GM21717 (cell line): ENCODE data around the gene ZYG11B.
"Not testable (repeated sequence)": the region's sequence is repeated elsewhere in the genome, so short reads cannot be mapped to it uniquely, and the experiment has no call there.

ENCODE experiments used
- ATAC-seq: cut with Tn5 transposase; IDR thresholded peaks from one replicate; pipeline ENCODE4 v1.9.1; 2021; ENCODE audit warnings: mild to moderate bottlenecking, moderate library complexity; ENCODE audit not compliant: unreplicated experiment

Gene ZYG11B

DNA sequence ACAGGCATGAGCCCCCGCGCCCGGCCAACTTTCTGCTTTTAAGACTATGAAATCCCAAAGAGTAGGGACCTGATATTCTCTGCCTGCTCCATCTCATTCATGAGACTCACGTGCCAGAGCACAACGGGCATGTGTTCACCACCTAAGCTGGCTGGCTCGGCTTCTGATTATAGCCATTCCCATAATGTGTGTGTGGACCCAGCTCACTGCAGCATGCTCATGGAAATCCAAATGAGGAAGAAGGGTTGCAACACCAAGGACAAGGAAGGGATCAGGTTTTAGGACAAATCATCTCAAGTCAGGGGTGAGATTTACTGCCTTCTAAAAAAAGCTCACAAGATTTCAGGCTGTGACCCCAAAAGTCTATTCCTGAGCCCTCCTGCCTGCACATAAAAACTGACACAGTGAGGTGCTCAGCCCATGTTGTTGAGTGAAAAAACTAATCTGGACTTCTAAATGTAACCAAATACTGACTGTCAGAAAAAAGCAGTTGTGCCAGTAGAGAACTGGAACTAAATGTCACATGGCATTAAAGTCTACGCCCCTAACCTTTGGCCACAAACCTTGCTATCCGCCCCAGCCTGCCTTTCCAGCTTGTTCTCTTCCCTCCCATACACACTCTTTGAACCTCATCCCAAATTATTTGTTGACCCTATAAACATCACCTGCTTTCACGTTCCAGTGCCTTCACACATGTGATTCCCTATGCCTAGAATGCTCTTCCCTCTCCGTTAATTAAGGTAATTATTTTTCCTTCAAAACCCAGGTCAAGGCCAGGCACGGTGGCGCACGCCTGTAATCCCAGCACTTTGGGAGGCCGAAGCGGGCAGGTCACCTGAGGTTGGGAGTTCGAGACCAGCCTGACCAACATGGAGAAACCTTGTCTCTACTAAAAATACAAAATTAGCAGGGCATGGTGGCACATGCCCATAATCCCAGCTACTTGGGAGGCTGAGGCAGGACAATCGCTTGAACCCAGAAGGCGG, 19.0 kb upstream of the ZYG11B start:
- no peak for ATAC-seq

GRCh38 chr1:52707927-52708655, 18.2 kb upstream of the ZYG11B start:
- no peak for ATAC-seq

DNA sequence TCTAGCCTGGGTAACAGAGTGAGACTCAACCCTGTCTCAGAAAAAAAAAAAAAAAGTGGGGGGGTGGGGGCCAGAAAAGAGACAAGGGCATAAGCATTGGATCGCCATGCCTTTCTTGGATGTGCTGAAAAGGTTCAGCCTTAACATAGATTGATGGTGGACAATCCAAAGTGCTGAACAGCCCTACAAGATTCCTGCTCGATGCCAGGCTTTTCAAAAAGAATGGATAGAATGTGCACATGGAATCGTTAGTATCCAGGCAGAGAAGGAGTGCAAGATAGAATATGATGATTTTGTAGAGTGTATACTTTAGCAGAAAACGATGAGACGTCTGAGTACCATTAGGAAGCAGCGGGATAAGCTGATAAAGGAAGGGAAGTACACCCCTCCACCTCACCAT, 17.2 kb upstream of the ZYG11B start:
- no peak for ATAC-seq

DNA sequence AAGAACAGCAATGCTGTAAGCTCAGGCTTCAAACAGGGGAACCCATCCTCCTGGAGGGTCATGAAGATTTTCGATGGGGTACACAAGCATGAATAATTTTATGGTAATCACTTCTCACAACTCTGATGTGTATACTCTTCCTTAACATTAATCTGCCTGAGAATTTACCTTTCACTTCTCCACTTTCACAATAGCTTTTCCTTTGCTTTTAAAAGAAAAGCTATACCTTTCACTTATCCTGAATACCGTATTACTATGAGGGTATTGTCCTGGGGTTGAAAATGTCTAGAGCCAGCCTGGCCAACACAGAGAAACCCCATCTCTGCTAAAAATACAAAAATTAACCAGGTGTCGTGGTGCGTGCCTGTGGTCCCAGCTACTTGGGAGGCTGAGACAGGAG, 12.7 kb upstream of the ZYG11B start:
- no peak for ATAC-seq

GRCh38 chr1:52715296-52715695, 11.0 kb upstream of the ZYG11B start:
- ATAC-seq, result not testable (repeated sequence)

DNA sequence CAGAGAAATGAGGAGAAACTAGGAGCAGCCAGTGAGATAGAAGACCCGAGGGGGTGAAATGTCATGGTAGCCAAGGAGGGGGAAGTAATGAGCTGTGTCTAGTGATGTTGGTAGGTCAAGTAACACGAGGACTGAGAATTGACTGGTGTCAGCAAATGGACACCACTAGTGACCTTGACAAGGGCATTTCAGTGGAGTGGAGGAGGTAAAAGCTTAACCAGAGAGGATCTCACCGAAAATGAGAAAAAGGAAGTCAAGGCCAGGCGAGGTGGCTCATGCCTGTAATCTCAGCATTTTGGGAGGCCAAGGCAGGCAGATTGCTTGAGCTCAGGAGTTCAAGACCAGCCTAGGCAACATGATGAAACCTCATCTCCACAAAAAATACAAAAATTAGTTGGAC, 3.0 kb upstream of the ZYG11B start:
- no peak for ATAC-seq

DNA sequence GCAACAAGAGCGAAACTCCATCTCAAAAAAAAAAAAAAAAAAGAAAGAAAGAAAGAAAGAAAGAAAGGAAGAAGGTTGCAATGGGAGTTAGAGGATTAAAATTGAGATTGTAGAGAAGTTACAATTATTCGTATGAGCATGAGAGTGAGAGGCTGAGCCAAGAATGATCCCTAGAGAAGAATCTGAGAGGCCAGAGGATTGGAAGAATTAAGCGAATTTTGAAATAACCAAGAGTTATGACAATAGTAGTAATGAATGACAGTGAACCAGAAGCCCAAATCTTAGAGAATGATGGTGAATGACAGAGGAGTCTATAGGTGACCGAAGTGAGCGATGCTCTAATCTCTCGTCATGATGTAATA, 369 bp upstream of the ZYG11B start:
- ATAC-seq, result no peak

GRCh38 chr1:52727114-52727586, 897 bp downstream of the ZYG11B start:
- no peak for ATAC-seq

DNA sequence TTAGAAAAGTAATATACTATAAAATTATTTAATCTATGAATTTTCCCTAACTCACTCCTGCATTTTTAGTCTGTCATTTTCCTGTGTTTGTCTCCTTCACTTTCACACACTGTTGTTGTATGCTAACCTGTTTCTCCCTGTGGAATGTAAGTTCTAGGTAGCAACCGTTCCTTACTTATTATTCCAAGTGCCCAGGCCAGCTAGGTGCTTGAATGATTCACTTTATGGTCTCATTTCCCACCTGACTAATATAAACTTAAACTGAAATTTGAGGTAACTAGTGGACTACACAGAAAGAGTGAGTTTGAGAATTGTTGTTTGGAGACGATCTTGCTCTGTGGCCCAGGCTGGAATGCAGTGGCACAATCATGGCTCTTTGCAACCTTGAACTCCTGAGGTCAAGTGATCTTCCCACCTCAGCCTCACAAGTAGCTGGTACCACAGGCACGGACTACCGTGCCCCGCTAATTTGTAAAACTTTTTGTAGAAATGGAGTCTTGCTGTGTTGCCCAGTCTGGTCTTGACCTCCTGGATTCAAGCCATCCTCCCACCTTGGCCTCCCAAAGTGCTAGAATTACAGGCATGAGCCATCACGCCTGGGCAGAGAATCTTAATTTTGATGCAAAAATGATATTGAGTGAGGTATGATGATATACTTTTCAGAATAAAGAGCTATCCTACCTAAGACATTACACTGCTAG, 1.9 kb downstream of the ZYG11B start:
- ATAC-seq, result no peak

DNA sequence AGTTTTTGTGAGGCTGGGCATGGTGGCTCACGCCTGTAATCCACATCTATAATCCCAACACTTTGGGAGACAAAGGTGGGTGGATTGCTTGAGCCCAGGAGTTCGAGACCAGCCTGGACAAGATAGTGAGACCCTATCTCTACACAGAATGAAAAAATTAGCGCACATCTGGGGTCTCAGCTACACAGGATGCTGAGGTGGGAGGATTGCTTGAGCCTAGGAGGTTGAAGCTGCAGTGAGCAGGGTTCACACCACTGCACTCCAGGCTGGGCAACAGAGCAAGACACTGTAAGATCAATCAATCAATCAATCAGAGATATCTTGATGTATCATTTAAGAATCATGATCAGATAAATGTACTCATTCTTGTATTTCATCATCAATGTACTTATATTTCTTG, 7.1 kb downstream of the ZYG11B start:
- no peak for ATAC-seq

DNA sequence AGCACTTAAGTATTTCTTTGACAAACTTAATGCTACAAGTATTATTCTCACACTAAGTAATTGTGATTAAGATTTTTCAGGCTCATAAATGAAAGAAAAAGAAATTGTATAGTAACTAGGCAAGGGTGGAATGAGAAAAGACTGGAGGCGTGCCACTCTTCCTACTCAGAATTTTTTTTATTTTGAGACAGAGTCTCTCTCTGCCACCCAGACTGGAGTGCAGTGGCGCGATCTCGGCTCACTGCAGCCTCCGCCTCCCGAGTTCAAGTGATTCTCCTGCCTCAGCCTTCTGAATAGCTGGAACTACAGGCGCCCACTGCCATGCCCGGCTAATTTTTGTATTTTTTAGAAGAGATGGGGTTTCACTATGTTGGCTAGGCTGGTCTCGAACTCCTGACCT, 9.1 kb downstream of the ZYG11B start:
- not testable (repeated sequence) for ATAC-seq

- ATAC-seq, result no peak
Measured at GRCh38 chr1:52738148-52738547, 11.9 kb downstream of the ZYG11B start.

- no peak for ATAC-seq
Measured at GRCh38 chr1:52738893-52739292, 12.6 kb downstream of the ZYG11B start.

DNA sequence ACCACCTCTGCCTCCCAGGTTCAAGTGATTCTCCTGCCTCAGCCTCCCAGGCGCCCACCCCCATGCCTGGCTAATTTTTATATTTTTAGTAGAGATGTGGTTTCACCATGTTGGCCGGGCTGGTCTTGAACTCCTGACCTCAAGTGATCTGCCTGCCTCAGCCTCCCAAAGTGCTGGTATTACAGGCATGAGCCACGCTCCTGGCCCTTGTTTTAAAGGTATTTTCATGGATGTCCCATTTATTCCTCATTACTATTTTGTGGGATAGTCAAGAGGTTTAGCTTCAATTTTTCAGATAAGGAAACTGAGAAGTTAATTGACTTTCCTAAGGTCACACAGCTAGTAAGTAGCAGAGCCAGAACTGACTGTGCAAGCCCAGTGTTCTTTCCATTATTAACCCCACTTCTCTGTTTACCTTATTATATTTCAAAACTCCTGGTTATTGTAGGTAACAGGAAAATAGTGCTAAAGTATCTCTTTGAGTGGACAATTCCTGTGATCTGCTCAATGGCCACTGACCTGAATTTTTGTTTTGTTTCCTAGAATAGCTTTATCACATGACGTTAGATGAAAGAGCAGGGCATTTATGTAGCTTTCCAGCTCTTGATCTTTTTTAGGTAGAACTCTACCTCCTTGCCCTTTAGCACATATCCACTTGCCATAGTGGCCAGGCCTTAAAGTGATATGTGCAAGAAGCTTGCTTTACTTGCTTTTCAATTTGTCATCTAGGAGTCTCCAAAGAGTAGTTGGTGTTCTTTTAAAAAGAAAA, 13.6 kb downstream of the ZYG11B start:
- ATAC-seq, result no peak

- no peak for ATAC-seq
Measured at GRCh38 chr1:52741259-52741658, 15.0 kb downstream of the ZYG11B start.

DNA sequence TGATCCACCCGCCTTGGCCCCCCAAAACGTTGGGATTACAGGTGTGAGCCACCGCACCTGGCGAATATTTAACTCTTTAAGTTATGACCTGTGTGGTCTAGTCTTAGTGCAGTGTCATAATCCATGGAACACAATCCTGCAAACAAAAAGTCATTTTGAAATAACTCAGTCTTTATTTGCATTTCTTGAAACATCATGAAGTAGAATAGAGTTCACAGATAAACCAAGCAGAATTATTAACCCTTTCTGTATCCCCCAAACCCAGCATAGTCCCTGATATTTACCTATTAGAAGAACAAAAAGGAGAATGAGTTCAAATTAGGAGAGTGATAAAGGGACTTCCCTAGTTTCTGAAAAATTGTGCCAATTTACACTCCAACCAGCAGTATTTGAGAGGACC, 19.9 kb downstream of the ZYG11B start:
- no peak for ATAC-seq

DNA sequence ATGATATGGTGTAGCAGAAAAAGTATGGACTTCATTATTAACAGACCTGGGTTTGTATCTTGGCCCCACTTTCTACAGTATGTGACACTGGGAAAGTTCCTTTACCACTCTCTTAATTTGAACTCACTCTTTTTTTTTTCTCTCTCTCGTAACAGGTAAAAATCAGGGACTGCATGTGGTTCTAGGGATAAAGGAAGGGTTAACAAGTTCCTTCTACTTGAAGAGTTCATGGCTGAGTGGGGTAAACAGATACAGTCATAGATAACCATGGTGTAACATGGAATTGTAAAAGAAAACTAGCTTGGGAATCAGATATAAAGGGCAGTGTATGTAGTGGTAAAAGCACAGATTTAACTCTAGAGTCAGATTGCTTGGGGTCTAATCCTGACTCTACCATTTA, 21.2 kb downstream of the ZYG11B start:
- ATAC-seq, result no peak

- ATAC-seq, result no peak
Measured at GRCh38 chr1:52748119-52748518, 21.9 kb downstream of the ZYG11B start.

DNA sequence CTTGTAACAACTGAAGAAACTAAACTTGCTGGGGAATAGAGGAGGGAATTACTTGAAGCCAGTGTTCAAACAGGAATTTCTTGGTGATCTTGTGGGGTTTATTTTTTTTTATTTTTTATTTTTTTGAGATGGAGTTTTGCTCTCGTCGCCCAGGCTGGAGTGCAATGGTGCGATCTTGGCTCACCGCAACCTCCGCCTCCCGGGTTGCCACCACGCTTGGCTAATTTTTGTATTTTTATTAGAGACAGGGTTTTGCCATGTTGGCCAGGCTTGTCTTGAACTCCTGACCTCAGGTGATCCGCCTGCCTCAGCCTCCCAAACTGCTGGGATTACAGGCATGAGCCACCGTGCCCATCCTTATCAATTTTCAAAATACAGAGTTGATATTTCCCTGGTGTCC, 23.2 kb downstream of the ZYG11B start:
- ATAC-seq, result not testable (repeated sequence)

DNA sequence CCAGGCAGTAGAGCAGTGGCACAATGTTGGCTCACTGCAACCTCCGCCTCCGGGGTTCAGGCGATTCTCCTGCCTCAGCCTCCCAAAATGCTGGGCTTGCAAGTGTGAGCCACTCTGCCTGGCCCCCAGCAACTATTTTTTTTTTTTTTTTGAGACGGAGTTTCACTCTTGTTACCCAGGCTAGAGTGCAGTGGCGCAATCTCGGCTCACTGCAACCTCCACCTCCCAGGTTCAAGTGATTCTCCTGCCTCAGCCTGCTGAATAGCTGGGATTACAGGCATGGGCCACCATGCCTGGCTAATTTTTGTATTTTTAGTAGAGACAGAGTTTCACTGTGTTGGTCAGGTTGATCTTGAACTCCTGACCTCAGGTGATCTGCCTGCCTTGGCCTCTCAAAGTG, 23.9 kb downstream of the ZYG11B start:
- not testable (repeated sequence) for ATAC-seq
